PC-3 (cell line): ENCODE data around the gene UPB1. TPM values are rescaled to one million over a fixed set of nuclear protein-coding genes. Genes with fewer than 3 reads are reported as not detected.

Source experiments
- ATAC-seq: fragments of 200-7000 bp; cut with Tn5 transposase; 2 replicates; pipeline ENCODE4 v1.9.1; 2020; ENCODE audit warnings: mild to moderate bottlenecking, moderate library complexity
- BruUV-seq: library from RNA; stranded (reverse); fragments of 400-500 nt; replicated peaks from 2 replicates; lab custom pipeline; 2021; lab: Mats Ljungman, UMichigan
- CTCF ChIA-PET: fragments of 300-600 bp; sonication (Branson Sonifier 250); formaldehyde crosslinking; loops from one replicate; lab custom pipeline; 2022; ENCODE audit warnings: antibody characterized with exemption; lab: Charles Lee
- POLR2A ChIA-PET: fragments of 300-600 bp; sonication (Branson Sonifier 250); formaldehyde crosslinking; loops from one replicate; lab custom pipeline; 2022; ENCODE audit warnings: antibody characterized with exemption; ENCODE audit not compliant: unreplicated experiment; lab: Charles Lee
- DNase-seq: peaks from one replicate; pipeline ENCODE4 v3.0.0-alpha.2; 2015
- H2AFZ ChIP-seq: fragments of 300-600 bp; sonication (generic); 2 replicates; pipeline ENCODE4 v1.6.0; 2016; ENCODE audit warnings: antibody characterized with exemption, low read length
- H3F3A ChIP-seq: fragments of 300-600 bp; sonication (generic); one replicate; pipeline ENCODE4 v1.6.0; 2017; ENCODE audit warnings: antibody characterized with exemption, low read length, control low read depth, mild to moderate bottlenecking; ENCODE audit not compliant: unreplicated experiment
- H3K27ac ChIP-seq: fragments of 300-600 bp; sonication (generic); 2 replicates; pipeline ENCODE4 v1.5.1; 2016; ENCODE audit warnings: mild to moderate bottlenecking, low read length
- H3K27me3 ChIP-seq: fragments of 300-600 bp; sonication (generic); 2 replicates; pipeline ENCODE4 v1.6.1; 2016; ENCODE audit warnings: low read length, mixed read lengths
- H3K36me3 ChIP-seq: fragments of 300-600 bp; sonication (generic); 2 replicates; pipeline ENCODE4 v1.6.1; 2016; ENCODE audit warnings: low read depth, mixed run types, low read length, mixed read lengths
- H3K4me1 ChIP-seq: fragments of 300-600 bp; sonication (generic); 2 replicates; pipeline ENCODE4 v1.5.1; 2016; ENCODE audit warnings: low read length; ENCODE audit not compliant: insufficient read depth
- H3K4me2 ChIP-seq: fragments of 300-600 bp; sonication (generic); 2 replicates; pipeline ENCODE4 v1.6.0; 2016; ENCODE audit warnings: low read length
- H3K4me3 ChIP-seq: fragments of 300-600 bp; sonication (generic); 2 replicates; pipeline ENCODE4 v1.5.1; 2016; ENCODE audit warnings: mild to moderate bottlenecking, low read length, mixed read lengths
- H3K79me2 ChIP-seq: fragments of 300-600 bp; sonication (generic); 2 replicates; pipeline ENCODE4 v1.6.1; 2017; ENCODE audit warnings: low read length, mixed read lengths
- H3K9ac ChIP-seq: fragments of 300-600 bp; sonication (generic); 2 replicates; pipeline ENCODE4 v1.6.0; 2016; ENCODE audit warnings: mild to moderate bottlenecking, low read length
- H3K9me2 ChIP-seq: fragments of 300-600 bp; sonication (generic); replicated peaks from 2 replicates; pipeline ENCODE4 v1.6.1; 2016; ENCODE audit warnings: mixed run types, low read length, mixed read lengths
- H3K9me3 ChIP-seq: fragments of 300-600 bp; sonication (generic); 2 replicates; pipeline ENCODE4 v1.6.1; 2016; ENCODE audit warnings: low read length, mixed read lengths
- H4K20me1 ChIP-seq: fragments of 300-600 bp; sonication (generic); 2 replicates; pipeline ENCODE4 v1.6.1; 2016; ENCODE audit warnings: low read length, mixed read lengths
- CTCF ChIP-seq: fragments of 300-600 bp; sonication (generic); conservative IDR thresholded peaks from 2 replicates; pipeline ENCODE4 v1.5.1; 2017; ENCODE audit warnings: antibody characterized with exemption, low read depth, mild to moderate bottlenecking, low read length
- EZH2 ChIP-seq: fragments of 300-600 bp; sonication (generic); IDR thresholded peaks from one replicate; pipeline ENCODE4 v1.6.1; 2017; ENCODE audit warnings: antibody characterized with exemption, mild to moderate bottlenecking, low read length; ENCODE audit not compliant: unreplicated experiment
- EZH2phosphoT487 ChIP-seq: fragments of 300-600 bp; sonication (generic); IDR thresholded peaks from 2 replicates; pipeline ENCODE4 v1.6.1; 2018; ENCODE audit warnings: mild to moderate bottlenecking, antibody characterized with exemption, low read length, borderline replicate concordance
- intact Hi-C: fragments of 100-400 bp; cut with micrococcal nuclease; formaldehyde crosslinking; loops from 2 replicates; pipeline ENCODE4 v1.9.0; 2023
- total RNA-seq: library from RNA; depleted of rRNA; stranded (reverse); fragments of >200 nt; gene quantifications from 2 replicates; pipeline ENCODE4 v1.2.3, GENCODE V29; 2014

Gene UPB1
- total RNA-seq, 1 experiment from 2014 or later = 0.29 TPM

GRCh38 chr22:24492391-24492790, 2.7 kb upstream of the UPB1 start:
- no peak overlapping the region for H3K27ac ChIP-seq
- ATAC-seq (no peak), DNase-seq (no peak)
- no peak overlapping the region for H2AFZ ChIP-seq
- ChIA-PET POLR2A (no interaction called here), CTCF (no interaction called here)
- no peak overlapping the region for H3K4me2 ChIP-seq
- no peak overlapping the region for H3K4me3 ChIP-seq
- BruUV-seq = no TSS peak
- no peaks in the 10 kb centered on the region for H3K4me1 ChIP-seq
- TF ChIP-seq CTCF = no peak
- no peaks in the 10 kb centered on the region for H3F3A ChIP-seq
- no peaks in the 10 kb centered on the region for H3K9me3 ChIP-seq
- intact Hi-C loops = no loop called here
- no peaks in the 10 kb centered on the region for H3K79me2 ChIP-seq
- no peaks in the 10 kb centered on the region for H3K36me3 ChIP-seq
- H3K9ac ChIP-seq = no peak overlapping the region
- no peaks in the 10 kb centered on the region for H4K20me1 ChIP-seq
- H3K27me3 ChIP-seq = no peaks in the 10 kb centered on the region
- no peaks in the 10 kb centered on the region for H3K9me2 ChIP-seq

GRCh38 chr22:24494167-24494527, 985 bp upstream of the UPB1 start:
- Histone ChIP-seq H3K36me3 (no peaks in the 10 kb centered on the region), H3K9me3 (no peaks in the 10 kb centered on the region), H3K9me2 (no peaks in the 10 kb centered on the region), H3K9ac (no peak overlapping the region), H3K4me2 (no peak overlapping the region), H3K4me1 (no peaks in the 10 kb centered on the region), H2AFZ (no peak overlapping the region), H3K79me2 (no peaks in the 10 kb centered on the region), H3K27me3 (no peaks in the 10 kb centered on the region), H3K4me3 (no peak overlapping the region), H3K27ac (no peak overlapping the region), H4K20me1 (no peaks in the 10 kb centered on the region), H3F3A (no peaks in the 10 kb centered on the region)
- DNase-seq (no peak), ATAC-seq (no peak)
- no peak for TF ChIP-seq EZH2phosphoT487
- TF ChIP-seq CTCF = no peak
- no peak for TF ChIP-seq EZH2
- POLR2A ChIA-PET = no interaction called here
- CTCF ChIA-PET = no interaction called here
- no TSS peak for BruUV-seq
- intact Hi-C loops = no loop called here

- H3K9me2 ChIP-seq = no peaks in the 10 kb centered on the region
- no peaks in the 10 kb centered on the region for H3K4me1 ChIP-seq
- H3F3A ChIP-seq = no peaks in the 10 kb centered on the region
- BruUV-seq = no TSS peak
- no peaks in the 10 kb centered on the region for H3K9me3 ChIP-seq
- H3K4me3 ChIP-seq = no peak overlapping the region
- H3K4me2 ChIP-seq = no peak overlapping the region
- no peaks in the 10 kb centered on the region for H4K20me1 ChIP-seq
- no peak overlapping the region for H2AFZ ChIP-seq
- CTCF ChIA-PET = no interaction called here
- H3K9ac ChIP-seq = no peak overlapping the region
- no peaks in the 10 kb centered on the region for H3K36me3 ChIP-seq
- no peaks in the 10 kb centered on the region for H3K27me3 ChIP-seq
- no peaks in the 10 kb centered on the region for H3K79me2 ChIP-seq
- no peak for DNase-seq
- no peak for ATAC-seq
- POLR2A ChIA-PET = no interaction called here
- no peak for TF ChIP-seq EZH2
- TF ChIP-seq EZH2phosphoT487 = no peak
- TF ChIP-seq CTCF = no peak
- no peak overlapping the region for H3K27ac ChIP-seq
- intact Hi-C loops = no loop called here
These were observed 188 bp downstream of the UPB1 start for GRCh38 chr22:24495365-24495675.
